GM12872 (cell line): ENCODE results near the gene ERBB4.

Experiments used
- TF ChIP-seq, protein P1 (sequence below): IDR thresholded peaks from 3 replicates; pipeline ENCODE4 v1.5.1; 2011; ENCODE audit warnings: low read depth, mild to moderate bottlenecking, low read length, moderate library complexity; ENCODE audit not compliant: insufficient read depth

Gene ERBB4

DNA sequence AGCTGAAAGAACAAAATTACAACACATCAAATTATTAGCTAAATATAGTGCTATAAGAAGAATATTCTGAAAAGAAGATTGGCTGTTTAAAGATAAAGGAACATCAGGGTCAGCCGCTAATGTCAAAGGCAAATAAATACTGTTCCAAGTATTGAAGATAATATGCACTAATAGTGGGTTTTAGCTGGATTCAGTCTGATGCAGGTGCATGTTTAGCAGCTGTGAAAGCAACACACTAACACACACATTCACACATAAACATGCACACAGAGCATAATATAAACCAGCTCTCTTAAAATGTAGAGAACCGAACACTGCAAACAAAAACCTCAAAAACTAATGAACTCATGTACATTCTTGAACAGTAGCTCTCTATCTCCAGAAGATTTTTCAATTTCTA is 634.6 kb downstream of the ERBB4 start:
- TF ChIP-seq, protein P1, sequence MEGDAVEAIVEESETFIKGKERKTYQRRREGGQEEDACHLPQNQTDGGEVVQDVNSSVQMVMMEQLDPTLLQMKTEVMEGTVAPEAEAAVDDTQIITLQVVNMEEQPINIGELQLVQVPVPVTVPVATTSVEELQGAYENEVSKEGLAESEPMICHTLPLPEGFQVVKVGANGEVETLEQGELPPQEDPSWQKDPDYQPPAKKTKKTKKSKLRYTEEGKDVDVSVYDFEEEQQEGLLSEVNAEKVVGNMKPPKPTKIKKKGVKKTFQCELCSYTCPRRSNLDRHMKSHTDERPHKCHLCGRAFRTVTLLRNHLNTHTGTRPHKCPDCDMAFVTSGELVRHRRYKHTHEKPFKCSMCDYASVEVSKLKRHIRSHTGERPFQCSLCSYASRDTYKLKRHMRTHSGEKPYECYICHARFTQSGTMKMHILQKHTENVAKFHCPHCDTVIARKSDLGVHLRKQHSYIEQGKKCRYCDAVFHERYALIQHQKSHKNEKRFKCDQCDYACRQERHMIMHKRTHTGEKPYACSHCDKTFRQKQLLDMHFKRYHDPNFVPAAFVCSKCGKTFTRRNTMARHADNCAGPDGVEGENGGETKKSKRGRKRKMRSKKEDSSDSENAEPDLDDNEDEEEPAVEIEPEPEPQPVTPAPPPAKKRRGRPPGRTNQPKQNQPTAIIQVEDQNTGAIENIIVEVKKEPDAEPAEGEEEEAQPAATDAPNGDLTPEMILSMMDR: no peak

DNA sequence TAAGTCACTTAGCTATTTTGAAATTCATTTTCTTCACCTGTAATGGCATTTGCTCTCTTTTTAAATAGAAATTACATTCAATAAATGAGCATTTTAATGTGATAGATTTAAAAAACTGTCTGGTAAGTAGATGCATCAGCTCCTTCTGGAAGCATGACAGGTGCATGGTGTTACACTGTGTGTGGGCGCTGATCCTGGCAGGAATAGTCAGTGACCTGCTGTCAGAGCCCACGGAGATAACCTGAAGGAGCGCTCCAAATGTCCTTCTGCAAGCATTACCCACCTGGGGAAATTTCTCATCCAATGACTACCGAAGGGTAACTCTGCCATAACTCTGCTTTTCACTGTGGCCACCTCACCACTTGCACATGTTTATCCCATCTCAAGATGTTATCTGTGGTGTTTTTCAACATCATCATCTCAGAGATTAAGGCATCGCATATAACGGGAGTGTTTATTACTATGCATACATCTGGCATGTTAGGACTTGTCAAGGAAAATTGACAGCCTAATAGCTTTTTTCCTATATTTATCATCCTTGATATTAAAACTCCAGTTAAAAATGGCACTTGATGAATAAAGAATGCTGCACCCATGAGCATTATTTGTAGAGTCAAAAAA is 637.3 kb downstream of the ERBB4 start:
- TF ChIP-seq, protein P1: no peak

DNA sequence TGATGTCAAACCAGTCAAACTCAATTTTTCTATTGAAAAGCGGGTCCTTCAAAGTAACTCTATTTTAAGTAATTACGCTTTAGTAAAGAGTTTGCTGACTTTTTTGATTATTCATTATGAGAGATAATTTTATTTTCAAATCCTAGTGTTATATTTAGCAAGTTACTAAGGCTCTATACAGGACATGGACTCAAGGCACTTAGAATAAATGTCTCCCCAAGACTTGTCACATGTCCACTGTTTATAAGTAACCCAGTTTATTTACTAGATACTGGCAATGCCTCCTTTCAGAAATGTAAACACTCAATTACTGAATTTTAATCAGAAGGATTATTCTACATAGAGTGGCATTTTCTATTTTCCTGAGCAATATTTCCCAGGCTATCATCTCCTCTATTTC is 638.1 kb downstream of the ERBB4 start:
- TF ChIP-seq, protein P1: no peak

DNA sequence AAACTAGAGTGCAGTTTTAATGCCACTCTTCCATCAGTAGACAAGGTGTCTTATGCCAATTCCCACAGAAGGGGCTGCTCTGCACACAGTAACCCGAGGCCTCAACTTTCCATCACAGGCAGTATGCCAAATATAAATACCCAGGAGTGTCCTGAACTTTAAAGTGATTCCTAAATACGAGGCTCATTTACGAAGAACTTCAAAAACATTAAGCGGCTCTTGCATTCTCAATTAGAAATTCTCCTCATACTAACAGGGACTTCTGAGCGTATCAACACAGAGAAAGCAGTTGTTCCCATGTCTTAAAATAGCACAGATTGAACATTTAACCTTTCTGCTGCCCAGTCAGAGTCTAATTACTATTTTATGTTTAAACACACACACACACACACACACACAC is 638.6 kb downstream of the ERBB4 start:
- TF ChIP-seq, protein P1: no peak

DNA sequence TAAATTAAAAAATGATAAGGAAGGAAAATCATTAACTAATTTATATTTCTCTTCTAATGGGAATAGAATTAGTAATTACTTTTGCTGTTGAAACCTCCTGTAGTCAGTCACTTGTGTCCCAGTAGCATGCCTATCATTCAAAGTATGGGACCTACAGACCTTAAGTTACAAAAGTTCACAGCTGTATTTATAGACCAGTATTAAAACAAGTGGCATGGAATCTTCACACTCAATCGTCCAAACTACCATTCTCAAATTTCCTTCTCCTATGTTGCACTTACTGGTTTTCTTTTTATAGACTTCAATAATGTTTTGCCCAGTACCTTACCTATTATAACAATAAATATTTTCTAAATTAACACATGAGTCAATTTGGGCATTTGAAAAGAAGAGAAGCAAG is 639.9 kb downstream of the ERBB4 start:
- TF ChIP-seq, protein P1: no peak

DNA sequence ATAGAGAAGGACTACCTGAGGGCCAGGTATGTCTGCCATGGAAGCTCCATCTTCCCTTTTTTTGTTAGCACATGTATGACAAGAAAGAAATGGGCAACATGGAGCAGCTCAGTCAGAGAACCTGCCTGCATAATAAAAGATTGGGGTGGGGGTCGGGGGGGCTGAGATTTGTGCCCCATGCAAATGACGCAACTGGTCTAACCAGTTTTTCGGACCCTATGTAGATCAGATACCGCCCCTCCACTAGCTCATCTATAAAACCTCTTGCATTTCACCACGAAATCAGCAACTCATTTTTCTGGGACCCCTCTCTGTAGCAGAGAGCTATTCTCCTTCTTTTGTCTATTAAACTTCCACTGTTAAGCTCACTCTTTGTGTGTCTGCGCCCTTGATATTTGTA is 657.2 kb downstream of the ERBB4 start:
- TF ChIP-seq, protein P1: no peak

DNA sequence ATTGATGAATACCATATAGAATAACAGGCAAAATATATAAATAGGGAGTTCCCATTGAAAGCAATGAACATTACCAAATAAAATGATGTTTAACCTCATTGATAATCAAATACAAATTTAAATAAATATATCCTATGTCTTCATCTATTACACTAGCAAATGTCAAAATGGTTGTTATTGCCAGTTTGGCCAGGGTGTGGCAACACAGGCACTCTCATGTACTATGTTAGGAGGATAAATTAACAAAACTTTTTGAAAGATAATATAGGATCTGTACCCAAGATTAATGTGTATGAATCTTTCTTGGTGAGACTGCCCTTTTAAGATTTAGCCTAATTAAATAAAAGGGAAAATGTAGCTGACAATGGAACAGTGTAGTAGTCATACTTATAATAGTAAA is 659.3 kb downstream of the ERBB4 start:
- TF ChIP-seq, protein P1: no peak
